HepG2 (cell line): ENCODE results near the gene DNAJC4. TPM values are rescaled to one million over a fixed set of nuclear protein-coding genes. Genes with fewer than 3 reads are reported as not detected.

Source experiments
- ETV5 ChIP-seq: IDR thresholded peaks from 2 replicates; pipeline ENCODE4 v1.6.1; 2018; ENCODE audit warnings: missing biosample characterization, missing genetic modification reagents, inconsistent platforms, borderline replicate concordance
- FIP1L1 ChIP-seq: fragments of 200-400 bp; formaldehyde crosslinking; IDR thresholded peaks from 2 replicates; pipeline ENCODE4 v1.6.1; 2018; ENCODE audit warnings: low read depth, mild to moderate bottlenecking, low read length, moderate library complexity, borderline replicate concordance; ENCODE audit not compliant: insufficient read depth
- MAF1 ChIP-seq: sonication (generic); formaldehyde crosslinking; IDR thresholded peaks from 2 replicates; pipeline ENCODE4 v1.5.0; 2020; ENCODE audit warnings: missing genetic modification reagents, borderline replicate concordance
- MED8 ChIP-seq: sonication (generic); formaldehyde crosslinking; IDR thresholded peaks from 2 replicates; pipeline ENCODE4 v1.8.1; 2023; ENCODE audit warnings: mild to moderate bottlenecking, missing genetic modification reagents; ENCODE audit not compliant: insufficient replicate concordance
- MYNN ChIP-seq: sonication (generic); formaldehyde crosslinking; IDR thresholded peaks from 2 replicates; pipeline ENCODE4 v1.4.0; 2020; ENCODE audit warnings: mild to moderate bottlenecking, low read depth, missing genetic modification reagents
- NAIF1 ChIP-seq: sonication (generic); formaldehyde crosslinking; IDR thresholded peaks from 2 replicates; pipeline ENCODE4 v1.5.0; 2020; ENCODE audit warnings: mild to moderate bottlenecking, missing genetic modification reagents, borderline replicate concordance
- NFKB2 ChIP-seq: sonication (generic); formaldehyde crosslinking; IDR thresholded peaks from 2 replicates; pipeline ENCODE4 v1.4.0; 2020; ENCODE audit warnings: missing genetic modification reagents, borderline replicate concordance
- NFRKB ChIP-seq: fragments of 450-650 bp; IDR thresholded peaks from 2 replicates; pipeline ENCODE4 v1.6.1; 2017
- NPAS2 ChIP-seq: sonication (generic); formaldehyde crosslinking; IDR thresholded peaks from 2 replicates; pipeline ENCODE4 v1.8.0; 2022; ENCODE audit warnings: mild to moderate bottlenecking, missing genetic modification reagents, borderline replicate concordance
- PCBP1 ChIP-seq: fragments of 200-400 bp; formaldehyde crosslinking; IDR thresholded peaks from 2 replicates; pipeline ENCODE4 v1.6.1; 2017; ENCODE audit warnings: mild to moderate bottlenecking, low read depth, low read length, borderline replicate concordance
- SP140L ChIP-seq: sonication (generic); formaldehyde crosslinking; IDR thresholded peaks from 2 replicates; pipeline ENCODE4 v1.4.0; 2020; ENCODE audit warnings: missing genetic modification reagents, borderline replicate concordance
- TBL1XR1 ChIP-seq: fragments of 150-350 bp; IDR thresholded peaks from 2 replicates; pipeline ENCODE4 v1.6.1; 2014; ENCODE audit warnings: borderline replicate concordance, low read length; ENCODE audit not compliant: partially characterized antibody
- TBP ChIP-seq: sonication (generic); formaldehyde crosslinking; IDR thresholded peaks from 2 replicates; pipeline ENCODE4 v1.5.0; 2020; ENCODE audit warnings: missing genetic modification reagents
- TFE3 ChIP-seq: IDR thresholded peaks from 2 replicates; pipeline ENCODE4 v1.6.1; 2016
- ZBED4 ChIP-seq: sonication (generic); formaldehyde crosslinking; IDR thresholded peaks from 2 replicates; pipeline ENCODE4 v1.4.0; 2020; ENCODE audit warnings: missing genetic modification reagents, borderline replicate concordance
- ZNF20 ChIP-seq: sonication (generic); formaldehyde crosslinking; IDR thresholded peaks from 2 replicates; pipeline ENCODE4 v1.4.0; 2020; ENCODE audit warnings: mild to moderate bottlenecking, moderate library complexity, missing genetic modification reagents
- ZNF24 ChIP-seq: fragments of 450-650 bp; IDR thresholded peaks from 2 replicates; pipeline ENCODE4 v1.6.1; 2017; ENCODE audit warnings: antibody characterized with exemption, mild to moderate bottlenecking
- ZNF530 ChIP-seq: sonication (generic); formaldehyde crosslinking; IDR thresholded peaks from 2 replicates; pipeline ENCODE4 v1.5.0; 2020; ENCODE audit warnings: low read depth, mild to moderate bottlenecking, missing genetic modification reagents
- ZNF547 ChIP-seq: sonication (generic); formaldehyde crosslinking; IDR thresholded peaks from 2 replicates; pipeline ENCODE4 v1.5.1; 2020; ENCODE audit warnings: mild to moderate bottlenecking, missing genetic modification reagents
- ZNF577 ChIP-seq: sonication (generic); formaldehyde crosslinking; IDR thresholded peaks from 2 replicates; pipeline ENCODE4 v1.4.0; 2020; ENCODE audit warnings: mild to moderate bottlenecking, low read depth, missing genetic modification reagents, borderline replicate concordance
- ZNF615 ChIP-seq: sonication (generic); formaldehyde crosslinking; IDR thresholded peaks from 2 replicates; pipeline ENCODE4 v1.5.0; 2020; ENCODE audit warnings: mild to moderate bottlenecking, missing genetic modification reagents, borderline replicate concordance
- polyA plus RNA-seq, 8 experiments: library from polyadenylated mRNA; depleted of rRNA in 3 of 8; stranded (reverse) in 7 of 8; unstranded in 1 of 8; fragments of >200 nt; fragmentation: Illumina TruSeq in 4 of 8; extraction: Trizol in 4 of 8; gene quantifications; 2 replicates each; pipeline versions ENCODE4 v1.2.1 to v1.2.3, GENCODE V29; 2011 to 2016; ENCODE audit warnings: low read depth in 4 of 8, missing spikeins in 1 of 8, mixed read lengths in 1 of 8; ENCODE audit not compliant: insufficient read depth in 1 of 8
- total RNA-seq, 5 experiments: library from RNA; depleted of rRNA; stranded (reverse); fragments of >200 nt; fragmentation: Illumina TruSeq; extraction: Trizol; gene quantifications; 2 replicates each; pipeline ENCODE4 v1.2.3, GENCODE V29; 2016; ENCODE audit warnings: low read depth in 1 of 5
- TF ChIP-seq, protein P1 (sequence below): sonication (generic); formaldehyde crosslinking; IDR thresholded peaks from 2 replicates; pipeline ENCODE4 v1.4.0; 2020; ENCODE audit warnings: missing genetic modification reagents, borderline replicate concordance

DNAJC4 gene
- total and polyA plus RNA-seq, 2 of the 13 experiments (the other 11 are each of a cell fraction or from before 2014, with no cell fraction given): 10.3 to 60.8 TPM

GRCh38 chr11:64269540-64270220, 39.3 kb downstream of the DNAJC4 start (continued):
- TF ChIP-seq TBL1XR1: peak; percentile 45
- no peak for TF ChIP-seq ZNF615 (CRISPR knock-in tag)
- TF ChIP-seq ZNF24: no peak
- no peak for TF ChIP-seq PCBP1
- no peak for TF ChIP-seq NFRKB
- TF ChIP-seq MED8 (CRISPR knock-in tag): no peak
- no peak for TF ChIP-seq ZNF530
- TF ChIP-seq NAIF1: peak; percentile 100
- no peak for TF ChIP-seq ZNF20
- TF ChIP-seq ZBED4: peak; percentile 45; the same call in 1 of the 2 replicates
- no peak for TF ChIP-seq TBP (CRISPR knock-in tag)
- TF ChIP-seq NPAS2: no peak
- TF ChIP-seq ZNF547 (CRISPR knock-in tag): no peak; the same call in none of the 2 replicates
- no peak for TF ChIP-seq MYNN (CRISPR knock-in tag)
- no peak for TF ChIP-seq ZNF577 (CRISPR knock-in tag)
- peak; percentile 89 for TF ChIP-seq ETV5 (CRISPR knock-in tag)
- TF ChIP-seq, protein P1, sequence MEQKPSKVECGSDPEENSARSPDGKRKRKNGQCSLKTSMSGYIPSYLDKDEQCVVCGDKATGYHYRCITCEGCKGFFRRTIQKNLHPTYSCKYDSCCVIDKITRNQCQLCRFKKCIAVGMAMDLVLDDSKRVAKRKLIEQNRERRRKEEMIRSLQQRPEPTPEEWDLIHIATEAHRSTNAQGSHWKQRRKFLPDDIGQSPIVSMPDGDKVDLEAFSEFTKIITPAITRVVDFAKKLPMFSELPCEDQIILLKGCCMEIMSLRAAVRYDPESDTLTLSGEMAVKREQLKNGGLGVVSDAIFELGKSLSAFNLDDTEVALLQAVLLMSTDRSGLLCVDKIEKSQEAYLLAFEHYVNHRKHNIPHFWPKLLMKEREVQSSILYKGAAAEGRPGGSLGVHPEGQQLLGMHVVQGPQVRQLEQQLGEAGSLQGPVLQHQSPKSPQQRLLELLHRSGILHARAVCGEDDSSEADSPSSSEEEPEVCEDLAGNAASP (CRISPR knock-in tag): peak; percentile 55
- no peak for TF ChIP-seq MAF1
- TF ChIP-seq TFE3 (CRISPR knock-in tag): peak; percentile 30; the same call in 1 of the 2 replicates
- no peak for TF ChIP-seq SP140L (CRISPR knock-in tag)
- no peak; the same call in 1 of the 2 replicates for TF ChIP-seq FIP1L1
- TF ChIP-seq NFKB2 (CRISPR knock-in tag): no peak
